DOHH2 (cell line): ENCODE results near the gene BCAS1.

Experiments used
- H3F3A ChIP-seq: fragments of 200-600 bp; sonication (generic), shearing (Covaris generic); 2 replicates; pipeline ENCODE4 v1.6.0; 2016; ENCODE audit warnings: antibody characterized with exemption, mild to moderate bottlenecking; ENCODE audit not compliant: control insufficient read depth, insufficient read depth
- H3K27ac ChIP-seq: fragments of 200-600 bp; sonication (generic); 2 replicates; pipeline ENCODE4 v1.5.1; 2014; ENCODE audit warnings: low read depth, mild to moderate bottlenecking, low read length, moderate library complexity
- H3K27me3 ChIP-seq: fragments of 200-600 bp; sonication (generic); 2 replicates; pipeline ENCODE4 v1.6.1; 2014; ENCODE audit warnings: mild to moderate bottlenecking, low read length, mixed read lengths; ENCODE audit not compliant: control insufficient read depth
- H3K36me3 ChIP-seq: fragments of 200-600 bp; sonication (generic); 2 replicates; pipeline ENCODE4 v1.6.1; 2014; ENCODE audit warnings: mild to moderate bottlenecking, low read length, moderate library complexity, mixed read lengths; ENCODE audit not compliant: control insufficient read depth
- H3K4me1 ChIP-seq: fragments of 200-600 bp; sonication (generic); 2 replicates; pipeline ENCODE4 v1.6.1; 2014; ENCODE audit warnings: mild to moderate bottlenecking, low read length, mixed read lengths; ENCODE audit not compliant: control insufficient read depth
- H3K4me2 ChIP-seq: fragments of 200-600 bp; sonication (generic); 2 replicates; pipeline ENCODE4 v1.6.0; 2014; ENCODE audit warnings: mild to moderate bottlenecking, low read length, moderate library complexity
- H3K4me3 ChIP-seq: fragments of 200-600 bp; sonication (generic); 2 replicates; pipeline ENCODE4 v1.5.1; 2014; ENCODE audit warnings: mild to moderate bottlenecking, low read length, mixed read lengths
- H3K79me2 ChIP-seq: fragments of 200-600 bp; sonication (generic); 2 replicates; pipeline ENCODE4 v1.6.1; 2014; ENCODE audit warnings: mild to moderate bottlenecking, low read length, mixed read lengths; ENCODE audit not compliant: control insufficient read depth
- H3K9me2 ChIP-seq: fragments of 200-600 bp; sonication (generic); replicated peaks from 2 replicates; pipeline ENCODE4 v1.6.1; 2014; ENCODE audit warnings: mild to moderate bottlenecking, low read length, mixed read lengths; ENCODE audit not compliant: control insufficient read depth
- H3K9me3 ChIP-seq: fragments of 200-600 bp; sonication (generic); 2 replicates; pipeline ENCODE4 v1.6.1; 2014; ENCODE audit warnings: antibody characterized with exemption, low read length, mixed read lengths; ENCODE audit not compliant: control insufficient read depth, insufficient read depth
- H4K20me1 ChIP-seq: fragments of 200-600 bp; sonication (generic); 2 replicates; pipeline ENCODE4 v1.6.0; 2014; ENCODE audit warnings: low read depth, mild to moderate bottlenecking, antibody characterized with exemption, low read length, moderate library complexity; ENCODE audit not compliant: control insufficient read depth, insufficient read depth
- EZH2phosphoT487 ChIP-seq: fragments of 200-600 bp; sonication (generic); IDR thresholded peaks from 2 replicates; pipeline ENCODE4 v1.6.1; 2017; ENCODE audit warnings: borderline replicate concordance, mild to moderate bottlenecking, antibody characterized with exemption, low read length, moderate library complexity, mixed read lengths
- TF ChIP-seq, protein P1 (sequence below): fragments of 200-600 bp; sonication (generic); IDR thresholded peaks from one replicate; pipeline ENCODE4 v1.5.1; 2014; ENCODE audit warnings: antibody characterized with exemption, mild to moderate bottlenecking, low read depth, low read length; ENCODE audit not compliant: poor library complexity, severe bottlenecking

BCAS1 gene

GRCh38 chr20:54041336-54041735 lies 29.1 kb downstream of the BCAS1 start:
- Histone ChIP-seq H3K9me2 (no peaks in the 10 kb centered on the region), H3K4me3 (no peak overlapping the region), H4K20me1 (no peaks in the 10 kb centered on the region), H3F3A (no peaks in the 10 kb centered on the region), H3K79me2 (no peaks in the 10 kb centered on the region), H3K4me1 (no peaks in the 10 kb centered on the region), H3K4me2 (no peak overlapping the region), H3K27me3 (no peaks in the 10 kb centered on the region), H3K27ac (no peak overlapping the region), H3K36me3 (no peaks in the 10 kb centered on the region), H3K9me3 (no peaks in the 10 kb centered on the region)
- TF ChIP-seq, protein P1, sequence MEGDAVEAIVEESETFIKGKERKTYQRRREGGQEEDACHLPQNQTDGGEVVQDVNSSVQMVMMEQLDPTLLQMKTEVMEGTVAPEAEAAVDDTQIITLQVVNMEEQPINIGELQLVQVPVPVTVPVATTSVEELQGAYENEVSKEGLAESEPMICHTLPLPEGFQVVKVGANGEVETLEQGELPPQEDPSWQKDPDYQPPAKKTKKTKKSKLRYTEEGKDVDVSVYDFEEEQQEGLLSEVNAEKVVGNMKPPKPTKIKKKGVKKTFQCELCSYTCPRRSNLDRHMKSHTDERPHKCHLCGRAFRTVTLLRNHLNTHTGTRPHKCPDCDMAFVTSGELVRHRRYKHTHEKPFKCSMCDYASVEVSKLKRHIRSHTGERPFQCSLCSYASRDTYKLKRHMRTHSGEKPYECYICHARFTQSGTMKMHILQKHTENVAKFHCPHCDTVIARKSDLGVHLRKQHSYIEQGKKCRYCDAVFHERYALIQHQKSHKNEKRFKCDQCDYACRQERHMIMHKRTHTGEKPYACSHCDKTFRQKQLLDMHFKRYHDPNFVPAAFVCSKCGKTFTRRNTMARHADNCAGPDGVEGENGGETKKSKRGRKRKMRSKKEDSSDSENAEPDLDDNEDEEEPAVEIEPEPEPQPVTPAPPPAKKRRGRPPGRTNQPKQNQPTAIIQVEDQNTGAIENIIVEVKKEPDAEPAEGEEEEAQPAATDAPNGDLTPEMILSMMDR: no peak
- TF ChIP-seq EZH2phosphoT487: no peak

DNA sequence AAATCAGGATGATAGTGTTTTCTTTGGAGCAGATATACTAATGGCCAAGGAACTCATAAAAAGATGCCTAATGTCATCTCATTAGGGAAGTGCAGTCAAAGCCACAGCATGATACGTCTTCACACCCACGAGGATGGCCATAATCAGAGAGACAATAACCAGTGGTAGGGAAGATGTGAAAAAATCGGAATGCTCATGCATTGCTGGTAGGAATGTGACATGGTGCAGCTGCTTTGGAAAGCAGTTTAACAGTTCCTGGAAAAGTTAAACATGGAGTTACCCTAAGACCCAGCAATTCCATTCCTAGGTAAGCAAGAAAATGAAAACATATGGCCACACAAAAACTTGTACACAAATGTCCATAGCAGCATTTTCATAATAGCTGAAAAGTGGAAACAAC lies 29.9 kb downstream of the BCAS1 start:
- Histone ChIP-seq H3K9me2 (no peaks in the 10 kb centered on the region), H3K27ac (no peak overlapping the region), H3K4me1 (no peaks in the 10 kb centered on the region), H3K4me2 (no peak overlapping the region), H4K20me1 (no peaks in the 10 kb centered on the region), H3K9me3 (no peaks in the 10 kb centered on the region), H3K4me3 (no peak overlapping the region), H3K27me3 (no peaks in the 10 kb centered on the region), H3K36me3 (no peaks in the 10 kb centered on the region), H3K79me2 (no peaks in the 10 kb centered on the region), H3F3A (no peaks in the 10 kb centered on the region)
- TF ChIP-seq EZH2phosphoT487: no peak
- TF ChIP-seq, protein P1: no peak

DNA sequence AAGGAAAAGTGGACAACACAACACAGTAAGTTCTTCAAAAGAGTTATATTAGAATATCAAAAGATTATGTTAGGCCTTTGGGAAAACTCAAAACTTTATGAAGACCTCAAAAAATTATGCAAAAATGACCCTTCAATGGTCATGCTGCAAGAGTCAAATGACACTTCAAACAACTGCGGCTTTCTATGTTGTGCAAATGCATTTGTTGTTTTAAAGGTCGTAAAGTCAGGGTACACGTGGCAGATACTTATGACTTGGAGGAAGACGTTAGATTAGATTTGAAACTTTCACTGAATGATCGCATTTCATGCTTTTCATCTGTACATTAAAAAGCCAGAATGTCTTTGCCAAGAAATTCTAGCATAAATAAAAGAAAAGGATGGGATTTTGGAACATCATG lies 31.4 kb downstream of the BCAS1 start:
- Histone ChIP-seq H3K9me3 (no peaks in the 10 kb centered on the region), H3K36me3 (no peaks in the 10 kb centered on the region), H4K20me1 (no peaks in the 10 kb centered on the region), H3K4me3 (no peak overlapping the region), H3K4me1 (no peaks in the 10 kb centered on the region), H3F3A (no peaks in the 10 kb centered on the region), H3K4me2 (no peak overlapping the region), H3K27ac (no peak overlapping the region), H3K9me2 (no peaks in the 10 kb centered on the region), H3K79me2 (no peaks in the 10 kb centered on the region), H3K27me3 (no peaks in the 10 kb centered on the region)
- TF ChIP-seq EZH2phosphoT487: no peak
- TF ChIP-seq, protein P1: no peak

- Histone ChIP-seq H3K9me3 (no peaks in the 10 kb centered on the region), H3K4me2 (no peak overlapping the region), H3K79me2 (no peaks in the 10 kb centered on the region), H3K27ac (no peak overlapping the region), H3K36me3 (no peaks in the 10 kb centered on the region), H3K27me3 (no peaks in the 10 kb centered on the region), H3K9me2 (no peaks in the 10 kb centered on the region), H4K20me1 (no peaks in the 10 kb centered on the region), H3K4me3 (no peak overlapping the region), H3F3A (no peaks in the 10 kb centered on the region), H3K4me1 (no peaks in the 10 kb centered on the region)
- TF ChIP-seq, protein P1: no peak
- TF ChIP-seq EZH2phosphoT487: no peak
Observed at GRCh38 chr20:54037525-54037924, 32.9 kb downstream of the BCAS1 start.
